Adrenal gland (tissue), 12 donors: Measurements from ENCODE around the gene SLC39A7. TPM values are rescaled to one million over a fixed set of nuclear protein-coding genes. Genes with fewer than 3 reads are reported as not detected.

Experiments
- DNase-seq, 7 donors: peaks; one replicate each; pipeline ENCODE4 v3.0.0-alpha.2; 2019 to 2020
- H3K27ac ChIP-seq, 5 donors: fragments of 200-600 bp; sonication (generic) in 4 of 5; 1 replicate in 3 of 5; 2 replicates in 2 of 5; pipeline versions ENCODE4 v1.5.1 to v1.8.0; 2016 to 2020; ENCODE audit warnings: mild to moderate bottlenecking in 1 of 5
- H3K27me3 ChIP-seq: fragments of 200-600 bp; 2 replicates; pipeline ENCODE4 v1.8.0; 2021
- H3K36me3 ChIP-seq, 2 donors: fragments of 200-600 bp; replicated peaks in 1 of 2; 1 replicate in 1 of 2; 2 replicates in 1 of 2; pipeline versions ENCODE4 v1.5.1 to v1.8.0; 2018 to 2022
- H3K4me1 ChIP-seq, 2 donors: fragments of 200-600 bp; replicated peaks in 1 of 2; 1 replicate in 1 of 2; 2 replicates in 1 of 2; pipeline versions ENCODE4 v1.5.1 to v1.8.0; 2018 to 2021
- H3K4me3 ChIP-seq, 4 donors: fragments of 200-600 bp; sonication (generic) in 3 of 4; one replicate each; pipeline ENCODE4 v1.5.1; 2016 to 2018
- H3K9me3 ChIP-seq, 3 donors: fragments of 200-600 bp; sonication (generic) in 1 of 3; replicated peaks in 1 of 3; 1 replicate in 2 of 3; 2 replicates in 1 of 3; pipeline versions ENCODE4 v1.5.1 to v1.8.0; 2016 to 2021
- POLR2A ChIP-seq, 2 donors: fragments of 450-650 bp; IDR thresholded peaks; one replicate each; pipeline ENCODE4 v1.6.1; 2017; ENCODE audit warnings: antibody characterized with exemption in 2 of 2, mild to moderate bottlenecking in 2 of 2, moderate library complexity in 1 of 2
- WGBS, 4 donors: extraction: QIAGEN DNeasy Blood & Tissue Kit in 2 of 4; methylation state at CpG; one replicate each; pipeline versions ENCODE4 v1.1.5 to v1.1.7; 2013 to 2017; 5-methylcytosine and 5-hydroxymethylcytosine counted together
- intact Hi-C, 2 donors: fragments of 100-400 bp; cut with DNase I; formaldehyde crosslinking; loops; one replicate each; pipeline versions ENCODE4 v1.14.1 to v1.15.0; 2022 to 2023
- polyA plus RNA-seq, 3 donors: library from polyadenylated mRNA; stranded (reverse); fragments of 200-250 nt in 2 of 3; fragments of 350-450 nt in 1 of 3; fragmentation: Illumina TruSeq in 1 of 3; extraction: RNeasy Lipid Tissue Mini Kit (QIAGEN cat#74804) in 1 of 3; gene quantifications; one replicate each; pipeline ENCODE4 v1.2.3, GENCODE V29; 2013 to 2014
- total RNA-seq, 9 donors: library from RNA; depleted of rRNA in 4 of 9; stranded (reverse); fragments of >200 nt in 4 of 9; fragments of 120-200 nt in 1 of 9; fragmentation: NEBNext Ultra II Directional in 1 of 9; extraction: Animal tissue kit (Norgen Biotek cat#: 25700) in 1 of 9; gene quantifications; one replicate each; pipeline versions ENCODE4 v1.1.0 to v1.2.4, GENCODE V29; 2013 to 2023
- TF ChIP-seq, protein P1 (sequence below), 6 experiments: fragments of 450-650 bp in 4 of 6; fragments of 200-600 bp in 2 of 6; sonication (generic) in 1 of 6; IDR thresholded peaks; 1 replicate in 5 of 6; 2 replicates in 1 of 6; pipeline versions ENCODE4 v1.5.1 to v1.8.0; 2016 to 2021; ENCODE audit warnings: antibody characterized with exemption in 6 of 6, mild to moderate bottlenecking in 2 of 6, moderate library complexity in 1 of 6
- donor health status: healthy with polysubstance abuse.
- donor health status: Bipolar disorder and iron deficiency.
- donor health status: DM: yes; HTN: yes; CAD: no.
- donor health status: DM: no; HTN: no; CAD: no.
- donor health status: DM: no; HTN: no; CAD: no.
- donor health status: DM: yes; HTN: yes; CAD: no.

Gene SLC39A7
- total and polyA plus RNA-seq, 12 donors, result 44.4 to 239 (median 111) TPM

DNA sequence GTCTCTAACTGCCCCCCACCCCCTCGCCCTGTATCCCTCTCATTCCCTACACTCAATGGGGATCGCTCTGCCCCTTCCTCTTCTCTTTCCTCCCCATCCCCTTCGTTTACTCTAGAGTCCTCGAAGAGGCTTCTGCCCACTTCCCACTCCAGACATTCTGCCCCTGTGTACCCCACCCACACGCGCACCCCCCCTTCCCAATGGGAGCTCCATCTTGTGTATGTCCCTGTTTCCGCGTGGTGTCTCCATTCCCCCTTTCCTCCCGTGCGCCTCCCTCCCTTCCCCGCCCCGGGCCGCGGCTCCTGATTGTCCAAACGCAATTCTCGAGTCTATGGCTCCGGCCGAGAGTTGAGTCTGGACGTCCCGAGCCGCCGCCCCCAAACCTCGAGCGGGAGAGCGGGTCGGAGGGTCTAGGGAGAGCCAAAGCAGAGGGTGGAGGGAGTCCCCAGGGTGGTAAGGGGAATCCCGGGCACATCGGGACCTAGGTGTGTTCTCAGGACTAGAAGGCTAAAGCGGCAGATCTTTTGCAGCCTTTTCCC, 7.0 kb downstream of the SLC39A7 start:
- intact Hi-C loops, result loop anchor here in 1 of 2 donors (5.0 kb wide), 1 partner anchor 40 kb away; no protein-coding TSS in a partner anchor
- H3K9me3 ChIP-seq, result no peaks in the 10 kb centered on the region
- H3K4me3 ChIP-seq, result peak overlapping the region; percentile 57 to 99 (median 79)
- peaks cover 19 to 31% of the 10 kb centered on the region in 2 donors for H3K4me1 ChIP-seq
- no peak for TF ChIP-seq POLR2A (IDR thresholded peaks at IDR 0.05)
- TF ChIP-seq, protein P1, sequence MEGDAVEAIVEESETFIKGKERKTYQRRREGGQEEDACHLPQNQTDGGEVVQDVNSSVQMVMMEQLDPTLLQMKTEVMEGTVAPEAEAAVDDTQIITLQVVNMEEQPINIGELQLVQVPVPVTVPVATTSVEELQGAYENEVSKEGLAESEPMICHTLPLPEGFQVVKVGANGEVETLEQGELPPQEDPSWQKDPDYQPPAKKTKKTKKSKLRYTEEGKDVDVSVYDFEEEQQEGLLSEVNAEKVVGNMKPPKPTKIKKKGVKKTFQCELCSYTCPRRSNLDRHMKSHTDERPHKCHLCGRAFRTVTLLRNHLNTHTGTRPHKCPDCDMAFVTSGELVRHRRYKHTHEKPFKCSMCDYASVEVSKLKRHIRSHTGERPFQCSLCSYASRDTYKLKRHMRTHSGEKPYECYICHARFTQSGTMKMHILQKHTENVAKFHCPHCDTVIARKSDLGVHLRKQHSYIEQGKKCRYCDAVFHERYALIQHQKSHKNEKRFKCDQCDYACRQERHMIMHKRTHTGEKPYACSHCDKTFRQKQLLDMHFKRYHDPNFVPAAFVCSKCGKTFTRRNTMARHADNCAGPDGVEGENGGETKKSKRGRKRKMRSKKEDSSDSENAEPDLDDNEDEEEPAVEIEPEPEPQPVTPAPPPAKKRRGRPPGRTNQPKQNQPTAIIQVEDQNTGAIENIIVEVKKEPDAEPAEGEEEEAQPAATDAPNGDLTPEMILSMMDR (IDR thresholded peaks at IDR 0.05), result no peak
- peak; percentile 62 to 80 (median 71) for DNase-seq
- no peaks in the 10 kb centered on the region for H3K27me3 ChIP-seq
- peak overlapping the region; percentile 1 to 95 (median 92) for H3K27ac ChIP-seq
- 1 to 3% (median 1%) methylated on average over 9 to 29 of the region's 29 CpGs for WGBS, 4 donors
- H3K36me3 ChIP-seq, result peaks cover 0 to 31% of the 10 kb centered on the region in 2 donors

DNA sequence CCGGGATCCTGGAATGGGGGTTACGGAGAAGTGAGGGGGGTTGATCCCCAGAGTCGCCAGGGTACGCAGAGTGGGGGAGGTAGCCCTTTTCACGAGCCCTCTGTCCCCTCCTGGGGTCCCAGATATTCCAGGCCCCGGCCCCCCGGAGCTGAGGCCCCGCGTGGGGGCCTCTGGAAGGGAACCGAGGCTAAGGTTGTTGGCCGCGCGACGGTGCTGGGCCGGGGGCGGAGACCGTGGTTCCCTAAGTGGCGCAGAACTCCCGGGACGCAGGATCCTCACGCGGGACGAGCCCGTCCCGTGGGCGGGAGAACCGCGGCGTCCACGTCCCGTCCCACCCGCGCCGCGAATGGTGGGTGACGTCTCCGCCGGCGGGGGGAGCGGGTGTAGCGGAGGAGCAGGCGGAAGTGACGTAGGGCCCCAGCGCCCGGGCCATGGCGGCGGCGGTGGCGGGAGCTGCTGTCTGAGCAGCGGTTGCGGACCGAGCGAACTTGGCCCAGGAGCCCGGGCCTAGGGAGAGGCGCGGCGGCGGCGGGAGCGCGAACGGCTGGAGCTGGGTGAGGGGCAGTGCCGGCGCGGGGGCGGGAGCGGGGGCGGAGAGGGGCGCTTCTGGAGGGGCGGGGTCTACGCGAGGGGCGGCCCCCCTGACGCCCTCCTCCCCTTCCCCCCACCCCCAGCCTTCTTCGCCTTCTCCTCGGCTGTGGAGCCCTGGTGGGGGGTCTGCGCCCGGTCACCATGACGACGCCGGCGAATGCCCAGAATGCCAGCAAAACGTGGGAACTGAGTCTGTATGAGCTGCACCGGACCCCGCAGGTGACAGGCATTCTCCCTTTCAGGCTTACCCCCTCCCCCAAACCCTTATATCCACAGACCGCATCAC, 7.7 kb downstream of the SLC39A7 start, which contains the start of gene RING1:
TSS of gene RING1 (plus strand) at position 410 of the 877 bp plus-strand sequence. CDS start at position 733, 323 bp downstream.
- Histone ChIP-seq H3K4me1 (peaks cover 22 to 36% of the 10 kb centered on the region in 2 donors), H3K4me3 (peak within 1 kb of the TSS; percentile 57 to 99 (median 79)), H3K27ac (peak within 1 kb of the TSS; percentile 1 to 95 (median 92)), H3K9me3 (no peaks in the 10 kb centered on the region), H3K36me3 (peaks cover 0 to 24% of the 10 kb centered on the region in 2 donors), H3K27me3 (no peaks in the 10 kb centered on the region)
- 0 to 6% (median 1%) methylated on average over 6 to 86 of the region's 86 CpGs for WGBS, 4 donors
- DNase-seq, result peak; percentile 83 to 91 (median 89)
- intact Hi-C loops, result loop anchor here in 1 of 2 donors (5.0 kb wide), 1 partner anchor 39 kb away; no protein-coding TSS in a partner anchor
- peak; percentile 89 to 91 for TF ChIP-seq POLR2A (IDR thresholded peaks at IDR 0.05)
- TF ChIP-seq, protein P1 (IDR thresholded peaks at IDR 0.05), result no peak

DNA sequence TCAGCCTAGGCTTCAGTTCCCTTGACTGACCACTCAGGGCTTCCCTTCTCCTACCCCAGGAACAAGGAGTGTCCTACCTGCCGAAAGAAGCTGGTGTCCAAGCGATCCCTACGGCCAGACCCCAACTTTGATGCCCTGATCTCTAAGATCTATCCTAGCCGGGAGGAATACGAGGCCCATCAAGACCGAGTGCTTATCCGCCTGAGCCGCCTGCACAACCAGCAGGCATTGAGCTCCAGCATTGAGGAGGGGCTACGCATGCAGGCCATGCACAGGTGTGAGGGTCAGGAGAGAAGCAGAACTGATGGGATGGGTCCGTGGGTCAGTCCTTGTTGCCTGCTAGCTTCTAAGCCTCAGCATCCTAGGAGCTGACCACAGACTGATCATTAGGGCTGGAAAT, 9.2 kb downstream of the SLC39A7 start:
- DNase-seq, result peak in 2 of 7 donors; percentile 15 to 18
- Histone ChIP-seq H3K27me3 (no peaks in the 10 kb centered on the region), H3K27ac (no peak overlapping the region), H3K4me1 (peaks cover 18 to 25% of the 10 kb centered on the region in 2 donors), H3K36me3 (peaks cover 0 to 15% of the 10 kb centered on the region in 2 donors), H3K4me3 (no peak overlapping the region), H3K9me3 (no peaks in the 10 kb centered on the region)
- TF ChIP-seq, protein P1 (IDR thresholded peaks at IDR 0.05), result no peak
- TF ChIP-seq POLR2A (IDR thresholded peaks at IDR 0.05), result no peak
- intact Hi-C loops, result loop anchor here (5.0 kb wide), 1 partner anchor 37 kb away; no protein-coding TSS in a partner anchor
- WGBS, 4 donors, result 92 to 95% (median 94%) methylated on average over 3 to 10 of the region's 10 CpGs

DNA sequence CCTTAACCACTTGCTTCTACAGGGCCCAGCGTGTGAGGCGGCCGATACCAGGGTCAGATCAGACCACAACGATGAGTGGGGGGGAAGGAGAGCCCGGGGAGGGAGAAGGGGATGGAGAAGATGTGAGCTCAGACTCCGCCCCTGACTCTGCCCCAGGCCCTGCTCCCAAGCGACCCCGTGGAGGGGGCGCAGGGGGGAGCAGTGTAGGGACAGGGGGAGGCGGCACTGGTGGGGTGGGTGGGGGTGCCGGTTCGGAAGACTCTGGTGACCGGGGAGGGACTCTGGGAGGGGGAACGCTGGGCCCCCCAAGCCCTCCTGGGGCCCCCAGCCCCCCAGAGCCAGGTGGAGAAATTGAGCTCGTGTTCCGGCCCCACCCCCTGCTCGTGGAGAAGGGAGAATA, 10.5 kb downstream of the SLC39A7 start:
- Histone ChIP-seq H3K4me1 (peaks cover 13 to 20% of the 10 kb centered on the region in 2 donors), H3K27me3 (no peaks in the 10 kb centered on the region), H3K9me3 (no peaks in the 10 kb centered on the region), H3K36me3 (peaks cover 0 to 15% of the 10 kb centered on the region in 2 donors), H3K27ac (no peak overlapping the region), H3K4me3 (no peak overlapping the region)
- 82 to 89% (median 86%) methylated on average over 13 to 17 of the region's 17 CpGs for WGBS, 4 donors
- intact Hi-C loops, result loop anchor here in 1 of 2 donors (5.0 kb wide), 1 partner anchor 36 kb away; no protein-coding TSS in a partner anchor
- no peak for TF ChIP-seq POLR2A (IDR thresholded peaks at IDR 0.05)
- TF ChIP-seq, protein P1 (IDR thresholded peaks at IDR 0.05), result no peak
- no peak for DNase-seq
